ENCODE data around the gene TNFRSF4. TPM values are rescaled to one million over a fixed set of nuclear protein-coding genes. Genes with fewer than 3 reads are reported as not detected.

TNFRSF4 gene
- total and polyA plus RNA-seq, 2 of the 8 experiments (the other 6 are each of a cell fraction or from before 2014, with no cell fraction given): 0.06 TPM; not detected in 1

DNA sequence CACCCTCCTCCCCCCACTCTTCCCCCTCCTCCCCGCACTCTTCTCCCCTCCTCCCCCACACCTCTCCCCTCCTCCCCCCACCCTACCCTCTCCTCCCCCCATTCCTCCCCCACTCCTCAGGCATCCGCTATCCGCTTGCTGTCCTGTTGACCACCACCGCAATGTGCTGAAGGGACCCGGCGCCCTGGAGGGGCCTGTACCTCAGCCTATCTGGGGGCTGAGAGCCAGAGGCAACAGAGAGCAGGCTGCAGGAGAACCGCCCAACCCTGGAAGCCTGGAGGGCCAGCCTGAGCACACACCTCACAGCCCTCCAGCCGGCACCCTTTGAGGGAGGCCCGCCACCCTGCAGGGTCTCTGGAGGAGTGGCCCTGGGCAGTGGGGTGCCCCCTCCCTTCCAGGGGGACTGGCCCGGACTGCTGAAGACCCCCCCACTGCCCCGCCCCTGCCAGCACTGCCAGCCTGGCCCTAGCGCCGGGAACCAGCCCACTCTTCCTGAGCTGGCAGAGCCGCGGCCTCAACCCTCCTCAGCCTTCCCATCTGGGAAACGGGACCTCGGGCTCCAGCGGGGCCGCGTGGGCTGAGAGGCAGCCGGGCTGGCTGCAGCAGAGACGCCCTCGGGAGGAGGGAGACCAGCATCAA is 31.3 kb upstream of the TNFRSF4 start:
- ChIA-PET CTCF (ENCODE audit: partially characterized antibody) (interaction anchor here (1.2 kb wide), 1 partner anchor 9 kb away, joined by 3 read pairs; no protein-coding TSS in a partner anchor), POLR2A (ENCODE audit: partially characterized antibody) (no interaction called here)
- H3K4ac ChIP-seq (replicated peaks; ENCODE audit: insufficient read length, low read depth, low read length): no peak overlapping the region
- H3K14ac ChIP-seq (ENCODE audit: insufficient read length): no peak overlapping the region
- H3K4me1 ChIP-seq (replicated peaks in 1 of 4; ENCODE audit: control insufficient read depth in 3 of 4, insufficient read depth in 4 of 4, low read length in 3 of 4): peaks cover 0 to 8% (median under 1%) of the 10 kb centered on the region in 4 experiments; a peak in 5 of 7 replicates
- no peaks in the 10 kb centered on the region for H3K9me3 ChIP-seq (ENCODE audit: insufficient read depth in 2 of 2, low read depth in 1 of 2, low read length in 1 of 2)
- no peak overlapping the region for H2BK15ac ChIP-seq (ENCODE audit: low read length)
- H2BK5ac ChIP-seq (ENCODE audit: low read depth, low read length): no peak overlapping the region
- no peaks in the 10 kb centered on the region for H3K36me3 ChIP-seq (ENCODE audit: control insufficient read depth in 2 of 4, insufficient read depth in 4 of 4, low read length in 3 of 4)
- H3K4me3 ChIP-seq (ENCODE audit: extremely low read depth in 1 of 4, insufficient read depth in 2 of 4, low read depth in 3 of 4, low read length in 4 of 4): no peak overlapping the region
- no peak overlapping the region for H3K18ac ChIP-seq (ENCODE audit: extremely low read depth, low read length)
- H4K20me1 ChIP-seq (replicated peaks in 1 of 2; ENCODE audit: control insufficient read depth in 1 of 2, insufficient read depth in 2 of 2, low read length in 2 of 2): peaks cover 4 to 9% of the 10 kb centered on the region in 2 experiments
- H3K27ac ChIP-seq (ENCODE audit: low read depth, low read length): no peak overlapping the region
- DNase-seq (ENCODE audit: low read depth in 1 of 2, low spot score in 2 of 2) (no peak), FAIRE-seq (no peak)
- WGBS, 2 experiments (ENCODE audit: extremely low coverage in 1 of 2, insufficient coverage in 1 of 2, insufficient read length in 1 of 2, insufficient replicate concordance in 2 of 2, low coverage in 1 of 2, low lambda C conversion rate in 2 of 2, missing lambda C conversion rate in 1 of 2): 88% methylated on average over 15 of the region's 23 CpGs; no CpG with 5 or more reads in 1 of the 2 experiments
- H2BK120ac ChIP-seq (replicated peaks; ENCODE audit: low read depth, low read length): no peak overlapping the region
- peaks cover 2 to 19% (median 11%) of the 10 kb centered on the region in 4 experiments; a peak in 6 of 7 replicates for H3K27me3 ChIP-seq (replicated peaks in 1 of 4; ENCODE audit: control insufficient read depth in 3 of 4, extremely low read depth in 1 of 4, insufficient read depth in 3 of 4, low read length in 3 of 4)
- H4K5ac ChIP-seq (ENCODE audit: insufficient read length, low read depth, low read length): no peak overlapping the region
- H3K9ac ChIP-seq (replicated peaks in 1 of 4; ENCODE audit: extremely low read depth in 1 of 4, low read depth in 3 of 4, low read length in 3 of 4): no peak overlapping the region
- H3K4me2 ChIP-seq (ENCODE audit: insufficient read depth in 1 of 2, low read depth in 2 of 2, low read length in 2 of 2): no peak overlapping the region
- H3K23me2 ChIP-seq (ENCODE audit: low read depth, low read length): no peaks in the 10 kb centered on the region; the same call in 1 of the 2 replicates
- no peak overlapping the region for H4K8ac ChIP-seq (ENCODE audit: extremely low read depth, insufficient read depth, low read length)
- H2AFZ ChIP-seq (ENCODE audit: low read length): no peak overlapping the region
- no peak overlapping the region for H2AK5ac ChIP-seq (ENCODE audit: low read depth, low read length)
- H3K79me1 ChIP-seq (ENCODE audit: low read depth, low read length): no peaks in the 10 kb centered on the region
- no peak overlapping the region for H4K91ac ChIP-seq (replicated peaks; ENCODE audit: insufficient read length, low read length)
- no peak overlapping the region for H2BK20ac ChIP-seq (ENCODE audit: low read length)
- no peaks in the 10 kb centered on the region; a peak in 1 of 4 replicates for H3K79me2 ChIP-seq (ENCODE audit: control insufficient read depth in 1 of 2, insufficient read depth in 2 of 2, low read length in 2 of 2)
- H3K23ac ChIP-seq (ENCODE audit: insufficient read length): no peak overlapping the region
- no peak overlapping the region for H2BK12ac ChIP-seq (ENCODE audit: low read depth, low read length)
- H3K56ac ChIP-seq (replicated peaks; ENCODE audit: insufficient read length, low read depth, low read length): no peak overlapping the region
- TF ChIP-seq KDM4A (IDR thresholded peaks at IDR 0.05; ENCODE audit: low read depth, low read length, severe bottlenecking): no peak
- no peak for TF ChIP-seq TBP (IDR thresholded peaks at IDR 0.05; ENCODE audit: low read depth, low read length)
- no peak for TF ChIP-seq GTF2F1 (IDR thresholded peaks at IDR 0.05; ENCODE audit: borderline replicate concordance, low read depth, low read length)
- TF ChIP-seq NRF1 (IDR thresholded peaks at IDR 0.05; ENCODE audit: low read depth, low read length): no peak
- TF ChIP-seq BRCA1 (IDR thresholded peaks at IDR 0.05; ENCODE audit: low read depth, low read length): no peak
- no peak for TF ChIP-seq BACH1 (IDR thresholded peaks at IDR 0.05; ENCODE audit: low read length)
- TF ChIP-seq SP4 (IDR thresholded peaks at IDR 0.05; ENCODE audit: low read length): no peak
- TF ChIP-seq, protein P1, sequence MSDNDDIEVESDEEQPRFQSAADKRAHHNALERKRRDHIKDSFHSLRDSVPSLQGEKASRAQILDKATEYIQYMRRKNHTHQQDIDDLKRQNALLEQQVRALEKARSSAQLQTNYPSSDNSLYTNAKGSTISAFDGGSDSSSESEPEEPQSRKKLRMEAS (IDR thresholded peaks at IDR 0.05): no peak
- no peak for TF ChIP-seq CEBPB (IDR thresholded peaks at IDR 0.05; ENCODE audit: low read depth, low read length)
